GM12878 (cell line): Measurements from ENCODE around the gene ARHGAP15.

Source experiments
- CEBPB ChIP-seq, 2 experiments: fragments of 150-350 bp in 1 of 2; IDR thresholded peaks; 2 replicates each; pipeline ENCODE4 v1.6.1; 2012 to 2014; ENCODE audit warnings: low read depth in 2 of 2, low read length in 2 of 2, borderline replicate concordance in 1 of 2, inconsistent platforms in 1 of 2
- CHD2 ChIP-seq: IDR thresholded peaks from 2 replicates; pipeline ENCODE4 v1.6.1; 2011; ENCODE audit warnings: low read depth, low read length, improper control_type of control experiment, borderline replicate concordance
- ETV6 ChIP-seq, 2 experiments: fragments of 450-650 bp in 1 of 2; IDR thresholded peaks in 1 of 2; conservative IDR thresholded peaks in 1 of 2; 2 replicates each; pipeline ENCODE4 v1.6.1; 2014; ENCODE audit warnings: antibody characterized with exemption in 1 of 2, borderline replicate concordance in 1 of 2, low read depth in 1 of 2, mild to moderate bottlenecking in 1 of 2, moderate library complexity in 1 of 2
- FOXM1 ChIP-seq: IDR thresholded peaks from 2 replicates; pipeline ENCODE4 v1.6.1; 2012; ENCODE audit warnings: low read depth, mild to moderate bottlenecking, inconsistent platforms, low read length, moderate library complexity
- TCF3 ChIP-seq: IDR thresholded peaks from 2 replicates; pipeline ENCODE4 v1.6.1; 2012; ENCODE audit warnings: low read depth, mild to moderate bottlenecking, low read length, borderline replicate concordance; ENCODE audit not compliant: insufficient read depth
- ZNF622 ChIP-seq: fragments of 450-650 bp; IDR thresholded peaks from 2 replicates; pipeline ENCODE4 v1.6.1; 2017; ENCODE audit warnings: mild to moderate bottlenecking, inconsistent platforms
- TF ChIP-seq, protein P1 (sequence below), 3 experiments: IDR thresholded peaks in 2 of 3; conservative IDR thresholded peaks in 1 of 3; 2 replicates each; pipeline ENCODE4 v1.5.1; 2011; ENCODE audit warnings: low read depth in 3 of 3, low read length in 3 of 3, mild to moderate bottlenecking in 3 of 3, control low read depth in 2 of 3, moderate library complexity in 2 of 3, inconsistent platforms in 1 of 3, mixed read lengths in 1 of 3; ENCODE audit not compliant: control insufficient read depth in 2 of 3, insufficient read depth in 1 of 3; ENCODE audit errors: extremely low read depth in 1 of 3
- TF ChIP-seq, protein P2 (sequence below): IDR thresholded peaks from 2 replicates; pipeline ENCODE4 v1.6.1; 2012; ENCODE audit warnings: mild to moderate bottlenecking, low read depth, low read length

DNA sequence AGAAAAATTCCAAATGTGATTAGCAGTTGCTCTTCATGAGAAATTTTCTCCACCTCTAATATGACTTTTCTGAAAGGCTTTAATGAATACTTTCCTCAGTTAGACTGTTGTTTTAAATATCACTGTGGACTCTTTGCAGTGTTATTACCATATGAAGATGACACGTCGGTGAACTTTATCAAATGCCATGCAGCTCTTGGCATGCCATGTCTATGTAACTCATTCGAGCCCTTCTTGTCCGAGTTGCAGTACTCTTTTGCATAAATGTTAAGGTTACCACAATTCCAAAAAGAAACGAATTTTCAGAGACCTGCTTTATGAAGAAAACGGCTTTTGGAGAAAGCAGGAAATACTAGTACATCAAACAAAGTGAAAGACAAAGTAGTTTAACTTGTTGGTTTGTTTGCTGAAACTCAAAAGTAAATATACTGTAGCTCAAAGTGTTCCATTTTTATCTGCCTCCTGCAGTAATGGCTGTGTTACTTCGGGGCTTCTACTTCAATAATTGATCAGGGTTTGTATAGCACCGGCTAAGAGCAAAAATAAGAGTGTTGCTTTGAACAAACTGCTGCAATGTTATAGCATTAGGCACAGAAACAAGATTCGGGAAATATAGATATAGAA lies 204.1 kb downstream of the ARHGAP15 start:
- no peak for TF ChIP-seq FOXM1
- no peak for TF ChIP-seq ETV6 (conservative IDR thresholded peaks at IDR 0.05 in 1 of 2, IDR thresholded peaks at IDR 0.05 in 1 of 2; ENCODE audit: borderline replicate concordance in 1 of 2, low read depth in 1 of 2)
- no peak for TF ChIP-seq TCF3
- TF ChIP-seq, protein P1, sequence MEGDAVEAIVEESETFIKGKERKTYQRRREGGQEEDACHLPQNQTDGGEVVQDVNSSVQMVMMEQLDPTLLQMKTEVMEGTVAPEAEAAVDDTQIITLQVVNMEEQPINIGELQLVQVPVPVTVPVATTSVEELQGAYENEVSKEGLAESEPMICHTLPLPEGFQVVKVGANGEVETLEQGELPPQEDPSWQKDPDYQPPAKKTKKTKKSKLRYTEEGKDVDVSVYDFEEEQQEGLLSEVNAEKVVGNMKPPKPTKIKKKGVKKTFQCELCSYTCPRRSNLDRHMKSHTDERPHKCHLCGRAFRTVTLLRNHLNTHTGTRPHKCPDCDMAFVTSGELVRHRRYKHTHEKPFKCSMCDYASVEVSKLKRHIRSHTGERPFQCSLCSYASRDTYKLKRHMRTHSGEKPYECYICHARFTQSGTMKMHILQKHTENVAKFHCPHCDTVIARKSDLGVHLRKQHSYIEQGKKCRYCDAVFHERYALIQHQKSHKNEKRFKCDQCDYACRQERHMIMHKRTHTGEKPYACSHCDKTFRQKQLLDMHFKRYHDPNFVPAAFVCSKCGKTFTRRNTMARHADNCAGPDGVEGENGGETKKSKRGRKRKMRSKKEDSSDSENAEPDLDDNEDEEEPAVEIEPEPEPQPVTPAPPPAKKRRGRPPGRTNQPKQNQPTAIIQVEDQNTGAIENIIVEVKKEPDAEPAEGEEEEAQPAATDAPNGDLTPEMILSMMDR (IDR thresholded peaks at IDR 0.05 in 2 of 3, conservative IDR thresholded peaks at IDR 0.05 in 1 of 3; ENCODE audit: control insufficient read depth in 2 of 3, extremely low read depth in 1 of 3, insufficient read depth in 1 of 3, low read depth in 3 of 3, low read length in 3 of 3), result no peak
- TF ChIP-seq, protein P2, sequence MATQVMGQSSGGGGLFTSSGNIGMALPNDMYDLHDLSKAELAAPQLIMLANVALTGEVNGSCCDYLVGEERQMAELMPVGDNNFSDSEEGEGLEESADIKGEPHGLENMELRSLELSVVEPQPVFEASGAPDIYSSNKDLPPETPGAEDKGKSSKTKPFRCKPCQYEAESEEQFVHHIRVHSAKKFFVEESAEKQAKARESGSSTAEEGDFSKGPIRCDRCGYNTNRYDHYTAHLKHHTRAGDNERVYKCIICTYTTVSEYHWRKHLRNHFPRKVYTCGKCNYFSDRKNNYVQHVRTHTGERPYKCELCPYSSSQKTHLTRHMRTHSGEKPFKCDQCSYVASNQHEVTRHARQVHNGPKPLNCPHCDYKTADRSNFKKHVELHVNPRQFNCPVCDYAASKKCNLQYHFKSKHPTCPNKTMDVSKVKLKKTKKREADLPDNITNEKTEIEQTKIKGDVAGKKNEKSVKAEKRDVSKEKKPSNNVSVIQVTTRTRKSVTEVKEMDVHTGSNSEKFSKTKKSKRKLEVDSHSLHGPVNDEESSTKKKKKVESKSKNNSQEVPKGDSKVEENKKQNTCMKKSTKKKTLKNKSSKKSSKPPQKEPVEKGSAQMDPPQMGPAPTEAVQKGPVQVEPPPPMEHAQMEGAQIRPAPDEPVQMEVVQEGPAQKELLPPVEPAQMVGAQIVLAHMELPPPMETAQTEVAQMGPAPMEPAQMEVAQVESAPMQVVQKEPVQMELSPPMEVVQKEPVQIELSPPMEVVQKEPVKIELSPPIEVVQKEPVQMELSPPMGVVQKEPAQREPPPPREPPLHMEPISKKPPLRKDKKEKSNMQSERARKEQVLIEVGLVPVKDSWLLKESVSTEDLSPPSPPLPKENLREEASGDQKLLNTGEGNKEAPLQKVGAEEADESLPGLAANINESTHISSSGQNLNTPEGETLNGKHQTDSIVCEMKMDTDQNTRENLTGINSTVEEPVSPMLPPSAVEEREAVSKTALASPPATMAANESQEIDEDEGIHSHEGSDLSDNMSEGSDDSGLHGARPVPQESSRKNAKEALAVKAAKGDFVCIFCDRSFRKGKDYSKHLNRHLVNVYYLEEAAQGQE, result no peak
- no peak for TF ChIP-seq CEBPB (IDR thresholded peaks at IDR 0.05; ENCODE audit: borderline replicate concordance in 1 of 2, low read depth in 2 of 2, low read length in 2 of 2)
- no peak for TF ChIP-seq CHD2
- no peak for TF ChIP-seq ZNF622
